Amniotic stem cell (primary cell): ENCODE measurements around the gene RETREG1.

ENCODE experiments used
- DNase-seq: peaks from one replicate; lab custom pipeline; 2025; lab: John Stamatoyannopoulos, UW

The RETREG1 gene

DNA sequence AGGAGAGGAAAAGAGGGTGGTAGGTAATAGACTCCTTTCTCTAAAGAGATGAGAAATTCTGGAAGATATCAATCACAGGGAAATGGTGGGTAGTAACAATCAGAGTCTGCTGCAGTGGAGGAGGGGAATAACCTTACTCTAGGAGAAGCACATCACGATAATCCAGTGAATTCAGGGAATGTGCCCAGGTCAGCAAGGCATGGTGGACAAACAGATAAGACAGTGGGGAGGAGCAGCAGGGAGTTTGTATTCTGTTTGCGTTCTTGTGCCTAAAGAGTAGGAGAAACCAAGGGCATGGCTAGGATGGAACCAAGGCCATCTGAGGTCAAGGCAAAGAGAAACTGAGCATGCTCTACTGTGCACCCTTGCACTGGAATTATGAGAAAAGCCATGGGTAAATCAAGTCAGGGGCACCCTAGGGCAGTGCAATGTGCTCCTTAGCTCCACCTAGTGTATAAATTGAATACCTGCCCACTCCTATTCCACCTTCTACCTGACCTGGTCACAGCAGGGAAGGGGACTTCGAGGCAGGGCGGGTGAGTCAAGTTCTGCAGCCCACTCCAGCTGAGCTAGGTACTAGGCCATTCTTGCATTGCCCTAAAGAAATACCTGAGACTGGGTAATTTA, 31.6 kb downstream of the RETREG1 start:
- no peak for DNase-seq

DNA sequence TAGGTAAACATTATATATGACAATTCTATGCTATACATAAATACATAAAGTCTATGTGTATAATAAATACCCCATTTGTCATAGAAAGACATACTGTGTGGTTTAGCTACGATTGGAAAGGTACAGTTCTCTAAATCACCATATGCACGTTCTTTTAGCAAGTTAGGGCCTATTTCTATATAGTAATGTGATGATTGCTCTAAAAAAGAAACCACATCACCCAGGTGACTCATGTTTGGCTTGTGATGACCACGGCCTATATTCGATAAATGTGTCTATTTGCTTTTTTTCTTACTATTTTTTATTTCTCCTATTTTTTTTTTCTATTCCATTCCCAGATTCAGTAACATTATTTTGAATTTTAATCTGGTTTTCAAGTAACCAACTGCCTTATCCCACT, 34.7 kb downstream of the RETREG1 start:
- no peak for DNase-seq

DNA sequence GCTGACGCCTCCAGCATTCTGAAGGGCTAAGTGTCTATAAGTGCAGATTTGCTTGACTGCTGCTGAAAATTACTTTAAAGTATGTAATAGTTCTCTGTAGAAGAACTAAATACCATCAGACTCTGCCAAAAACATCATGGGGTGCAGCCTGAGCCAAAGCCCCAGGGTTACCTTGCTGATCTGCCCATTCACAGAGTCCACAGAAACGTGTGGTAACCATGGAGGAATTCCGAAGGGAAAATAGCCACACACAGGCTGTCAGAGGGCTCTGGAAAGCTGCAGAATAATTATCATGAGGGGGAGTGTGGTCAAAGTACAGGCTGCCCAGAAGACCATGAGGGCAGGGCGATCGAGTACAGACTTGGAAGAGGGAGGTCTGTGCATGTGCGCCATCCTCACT, 36.4 kb downstream of the RETREG1 start:
- no peak for DNase-seq

DNA sequence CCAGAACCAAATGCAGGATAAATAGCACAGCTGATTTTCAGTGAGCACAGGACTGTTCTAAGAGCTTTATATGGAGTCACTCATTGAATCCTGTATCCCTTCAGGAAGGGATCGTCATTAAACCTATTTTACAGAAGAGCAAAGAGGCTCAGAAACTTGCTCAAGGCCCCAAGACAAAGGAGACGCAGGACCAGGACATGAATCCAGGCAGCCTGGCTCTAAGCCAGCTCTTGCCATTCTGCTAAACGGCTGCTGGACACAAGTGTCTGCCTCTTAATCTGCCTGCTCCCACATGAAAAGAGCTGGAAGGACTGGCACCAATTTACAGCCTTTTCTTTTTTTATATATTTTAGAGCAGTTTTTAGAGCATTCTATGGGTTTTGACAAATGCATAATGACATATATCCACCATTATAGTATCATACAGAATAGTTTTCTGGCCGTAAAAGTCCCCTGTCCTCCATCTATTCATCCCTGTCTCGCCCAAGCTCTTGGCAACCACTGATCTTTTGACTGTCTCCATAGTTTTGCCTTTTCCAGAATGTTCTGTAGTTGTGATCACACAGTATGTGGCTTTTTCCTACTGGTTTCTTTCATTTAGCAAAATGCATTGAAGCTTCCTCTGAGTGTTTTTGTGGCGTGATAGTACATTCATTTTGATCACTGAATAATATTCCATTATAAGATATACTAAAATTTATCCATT, 37.5 kb downstream of the RETREG1 start:
- no peak for DNase-seq

DNA sequence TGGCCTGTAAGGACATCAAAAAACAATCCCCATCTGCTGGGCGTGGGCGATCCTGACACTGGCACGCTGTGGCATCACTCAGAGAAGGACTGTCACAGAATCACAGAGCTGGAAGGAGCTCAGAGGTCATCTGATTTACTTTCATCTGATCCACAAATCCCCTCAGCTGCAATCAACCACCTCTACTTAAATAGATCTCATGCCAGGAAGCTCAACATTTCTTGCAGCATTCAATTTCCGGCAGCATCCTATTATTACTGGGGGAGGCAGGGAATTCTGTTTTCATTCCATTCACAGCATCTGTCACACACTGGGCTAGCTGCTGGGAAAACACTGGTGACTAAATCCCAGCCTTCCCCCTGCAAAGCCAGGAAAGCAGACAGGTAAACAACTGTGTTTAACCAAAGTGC, 38.3 kb downstream of the RETREG1 start:
- DNase-seq, result no peak

DNA sequence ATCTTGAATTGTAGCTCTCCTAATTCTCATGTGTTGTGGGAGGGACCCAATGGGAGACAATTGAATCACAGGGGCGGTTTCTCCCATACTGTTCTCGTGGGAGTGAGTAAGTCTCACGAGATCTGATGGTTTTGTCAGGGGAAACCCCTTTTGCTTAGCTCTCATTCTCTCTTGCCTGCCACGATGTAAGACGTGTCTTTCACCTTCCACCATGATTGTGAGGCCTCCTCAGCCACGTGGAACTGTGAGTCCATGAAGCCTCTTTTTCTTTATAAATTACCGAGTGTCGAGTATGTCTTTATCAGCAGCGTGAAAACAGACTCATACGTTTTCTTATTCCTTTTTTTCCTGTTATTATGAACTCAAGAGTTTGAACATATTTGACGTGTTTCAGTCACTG, 39.1 kb downstream of the RETREG1 start:
- DNase-seq, result no peak

DNA sequence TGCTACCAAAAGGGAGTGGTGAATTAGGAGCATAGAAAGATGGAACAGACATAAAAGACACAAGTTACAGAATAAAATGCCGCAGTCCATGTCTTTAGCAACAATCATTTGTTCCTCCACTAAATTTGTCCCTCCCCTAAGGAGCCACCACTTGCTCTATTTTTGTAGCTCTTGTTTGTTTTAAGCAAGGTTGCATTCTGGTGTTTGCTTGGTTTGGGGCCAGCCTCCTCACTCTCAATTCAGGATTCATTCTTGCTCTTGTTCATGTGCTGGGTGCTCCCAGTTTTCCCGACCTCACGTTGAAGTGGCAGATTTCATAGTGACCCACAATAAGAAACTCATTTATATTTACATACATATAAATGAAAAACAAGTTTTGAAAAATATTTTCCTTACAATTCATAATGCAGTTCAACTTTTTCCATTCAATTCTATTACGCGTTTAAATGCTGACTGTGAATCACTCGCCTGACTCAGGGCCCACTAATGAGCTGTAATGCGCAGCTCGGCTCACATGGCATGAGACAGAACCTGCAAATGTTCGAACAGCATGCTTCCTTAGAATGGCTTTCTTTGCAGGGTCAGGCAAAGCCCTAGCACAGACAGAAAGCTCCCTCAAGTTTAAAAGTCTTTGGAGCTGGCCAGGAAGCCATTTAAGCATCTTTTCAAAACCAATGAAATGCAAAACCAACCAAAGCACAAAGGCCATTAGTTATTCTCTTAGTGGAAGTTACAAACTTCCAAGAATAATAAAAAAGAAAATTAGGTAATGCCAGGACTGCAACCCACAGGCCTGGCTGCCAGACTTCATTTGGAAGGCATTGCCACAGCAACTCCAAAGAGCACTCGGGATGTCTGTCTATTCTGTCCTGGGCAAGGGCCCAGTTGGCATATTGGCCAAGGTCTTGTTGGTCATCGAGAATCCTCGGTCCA, 41.7 kb downstream of the RETREG1 start:
- peak; percentile 83 for DNase-seq

DNA sequence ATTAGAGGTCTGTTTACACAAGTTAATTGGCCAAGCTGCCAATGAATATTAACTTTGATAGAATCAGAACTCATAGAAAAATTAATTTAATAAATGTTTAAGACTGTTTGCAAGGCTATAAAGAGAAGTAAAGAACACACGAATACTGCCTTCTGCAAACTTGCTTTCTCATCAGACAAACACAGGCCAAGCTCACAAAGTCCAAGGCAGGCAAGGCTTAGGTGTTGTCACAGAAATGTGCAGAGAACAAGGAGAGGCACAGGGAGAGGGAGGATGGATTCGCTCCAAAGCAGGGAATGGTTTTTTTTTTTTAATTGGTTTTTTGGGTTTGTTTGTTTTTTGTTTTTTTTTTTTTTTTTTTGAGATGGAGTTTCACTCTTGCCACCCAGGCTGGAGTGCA, 43.4 kb downstream of the RETREG1 start:
- no peak for DNase-seq

DNA sequence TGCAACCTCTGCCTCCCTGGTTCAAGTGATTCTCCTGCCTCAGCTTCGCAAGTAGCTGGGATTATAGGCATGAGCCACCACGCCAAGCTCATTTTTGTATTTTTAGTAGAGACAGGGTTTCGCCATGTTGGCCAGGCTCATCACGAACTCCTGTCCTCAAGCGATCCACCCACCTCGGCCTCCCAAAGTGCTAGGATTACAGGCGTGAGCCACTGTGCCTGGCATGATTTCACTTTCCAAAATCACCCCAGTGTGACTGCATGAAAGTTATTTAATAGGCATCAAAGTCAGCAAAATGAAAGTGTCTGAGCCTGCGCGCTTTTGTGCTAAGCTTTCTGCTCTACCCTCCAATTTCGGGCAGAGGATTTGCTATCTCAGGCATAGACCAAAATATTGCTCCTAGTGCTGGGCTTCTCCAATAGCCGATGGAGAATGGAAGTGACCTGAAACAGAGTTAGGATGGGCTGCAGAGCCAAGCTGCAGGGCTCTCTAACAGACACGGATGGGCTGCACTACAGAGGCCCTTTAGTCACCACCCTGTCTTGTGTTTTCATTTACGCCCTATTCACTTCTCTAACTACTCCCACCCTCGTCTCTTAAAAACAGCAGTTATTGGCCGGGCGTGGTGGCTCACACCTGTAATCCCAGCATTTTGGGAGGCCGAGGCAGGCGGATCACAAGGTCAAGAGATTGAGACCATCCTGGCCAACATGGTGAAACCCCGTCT, 44.3 kb downstream of the RETREG1 start:
- DNase-seq, result no peak

DNA sequence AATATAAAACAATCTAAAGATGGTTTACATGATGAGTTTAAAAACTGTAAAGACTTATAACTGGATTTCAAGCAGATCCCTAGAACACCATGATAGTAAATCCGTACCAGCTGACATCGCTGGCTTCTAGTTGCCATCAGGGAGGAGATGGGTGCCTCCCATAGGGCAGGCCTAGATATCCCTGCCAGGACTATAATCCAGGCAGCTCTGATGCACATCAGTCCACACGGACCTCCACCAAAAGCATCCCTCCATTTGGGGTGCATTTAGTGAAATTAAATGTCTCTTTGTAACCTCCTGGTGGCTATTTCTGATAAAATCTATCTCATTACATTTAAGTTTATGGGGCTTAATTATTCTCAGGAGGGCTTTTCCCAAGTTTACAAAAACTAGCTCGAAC, 45.8 kb downstream of the RETREG1 start:
- DNase-seq, result no peak

DNA sequence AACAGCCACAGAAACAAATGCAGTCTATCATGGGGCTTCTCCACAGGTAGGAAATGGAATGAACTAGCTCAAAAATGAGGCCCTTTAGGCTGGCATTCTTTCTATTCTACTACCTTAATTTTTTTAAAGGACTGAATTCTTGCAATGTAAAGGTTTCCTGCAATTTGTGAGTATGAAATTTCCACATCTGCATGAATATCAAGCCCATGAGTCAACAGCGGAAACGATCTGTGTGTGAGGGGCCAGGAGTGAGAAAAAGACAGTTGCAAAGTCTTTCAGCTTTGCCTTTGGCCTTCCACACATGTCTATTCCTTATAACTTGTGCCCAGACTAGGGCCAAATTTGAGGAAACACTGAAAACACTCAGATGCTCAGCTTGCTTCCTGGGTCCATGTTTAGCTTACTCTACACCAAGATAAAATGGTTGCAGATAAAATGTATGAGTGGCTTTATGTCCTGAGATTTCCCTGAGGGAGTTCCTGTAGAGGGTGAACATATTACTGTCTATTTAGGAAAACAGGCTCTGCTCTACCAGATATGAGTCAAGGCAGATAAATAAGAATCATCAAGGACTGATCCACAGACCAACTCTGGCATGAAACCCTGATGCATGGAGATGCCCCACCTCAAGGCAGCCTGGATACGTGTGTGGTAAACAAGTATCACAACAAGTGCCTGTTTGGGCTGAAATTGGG, 46.5 kb downstream of the RETREG1 start:
- no peak for DNase-seq

DNA sequence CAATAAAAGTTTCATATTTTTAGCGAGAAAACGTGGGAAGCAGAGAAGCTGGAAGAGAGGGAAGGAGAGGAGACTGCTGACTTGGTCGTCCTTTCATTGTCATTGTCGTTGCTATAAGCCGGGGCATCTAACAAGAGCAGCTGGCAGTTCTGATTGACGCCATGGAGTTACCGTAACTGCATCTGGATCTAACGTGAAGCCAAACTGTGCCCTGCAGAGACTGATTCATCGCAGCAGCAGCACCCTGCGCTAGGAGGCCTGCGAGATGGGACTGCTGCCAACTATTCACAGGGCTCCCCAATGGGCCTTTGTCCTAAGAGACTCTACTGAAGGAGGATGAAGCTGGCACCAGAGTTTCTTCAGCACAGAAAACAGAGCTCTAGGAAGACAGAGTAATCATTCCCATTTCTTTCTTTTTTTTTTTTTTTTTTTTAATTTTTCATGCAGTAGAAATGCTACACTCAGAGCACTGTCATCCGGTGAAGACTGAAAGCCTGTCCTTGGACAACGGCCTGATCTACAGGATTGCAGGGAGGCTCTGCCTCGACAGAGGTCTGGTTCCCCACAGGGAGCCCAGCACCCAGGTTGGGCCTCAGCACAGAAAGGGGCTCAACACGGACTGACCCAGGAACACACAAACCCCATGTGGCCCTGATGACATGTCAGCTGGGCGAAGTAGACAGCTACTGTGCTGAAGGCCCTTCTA, 47.8 kb downstream of the RETREG1 start:
- DNase-seq, result no peak

DNA sequence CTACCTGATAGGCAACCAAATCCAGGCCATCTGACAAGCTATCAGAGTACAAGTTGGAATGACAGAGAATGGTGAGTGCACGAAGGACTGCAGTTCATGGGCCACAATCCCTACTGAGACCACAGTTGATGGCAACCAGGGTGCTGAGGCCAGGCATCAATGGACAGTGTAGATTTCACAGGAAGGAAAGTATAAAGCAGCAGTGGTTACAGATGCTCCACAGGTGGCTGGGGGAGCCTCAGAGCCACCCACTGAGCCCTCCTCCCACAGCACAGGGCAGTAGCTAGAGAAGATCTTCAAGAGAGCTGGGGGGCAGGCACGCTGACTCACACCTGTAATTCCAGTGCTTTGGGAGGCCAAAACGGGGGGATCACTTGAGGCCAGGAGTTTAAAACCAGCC, 49.4 kb downstream of the RETREG1 start:
- no peak for DNase-seq

DNA sequence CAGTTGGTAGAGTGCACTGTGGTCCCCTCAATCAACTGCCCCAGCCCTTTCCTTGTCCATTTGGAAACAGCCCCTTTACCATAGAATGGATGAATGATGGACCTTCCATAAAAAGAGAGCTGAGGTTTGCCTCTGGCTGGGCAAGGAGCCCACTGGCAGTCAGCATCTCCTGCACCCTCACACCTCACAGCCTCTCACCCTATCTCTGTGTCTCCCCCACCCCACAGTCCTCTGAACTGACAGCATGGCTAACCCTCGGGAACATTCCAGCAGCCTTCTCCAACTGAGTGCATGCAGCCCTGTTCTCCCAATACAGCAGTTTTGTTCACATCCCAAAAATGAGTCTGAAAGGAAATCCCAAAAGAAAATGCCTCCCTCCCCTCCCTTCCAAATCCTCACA, 51.7 kb downstream of the RETREG1 start:
- no peak for DNase-seq

DNA sequence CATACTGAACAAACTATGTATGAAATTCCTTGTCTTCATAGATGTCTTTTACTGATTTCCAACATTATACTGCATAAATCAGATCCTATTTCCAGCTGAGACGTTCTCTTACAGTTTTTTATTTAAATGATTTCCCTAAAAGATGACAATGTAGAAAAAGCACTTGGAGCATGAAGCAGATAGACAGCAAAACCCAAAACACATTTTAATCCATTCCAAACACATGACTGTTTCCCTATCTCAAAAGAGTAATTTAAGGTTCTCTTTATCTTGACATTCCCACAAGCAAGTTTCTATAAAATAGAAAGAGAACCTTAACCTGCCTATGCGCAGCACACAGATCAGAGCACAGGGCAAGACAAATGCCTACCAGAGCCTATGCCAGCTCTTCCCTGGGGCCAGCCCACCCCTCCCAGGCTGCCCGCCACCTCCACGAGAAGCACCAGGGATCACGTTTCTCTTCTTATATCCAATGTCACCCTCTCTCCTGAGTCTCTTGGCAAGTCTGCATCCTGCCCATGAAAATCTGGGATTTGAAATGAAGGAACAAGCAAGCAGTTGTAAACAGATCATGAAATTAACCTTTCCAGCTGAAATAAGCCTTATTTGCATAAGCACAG, 52.4 kb downstream of the RETREG1 start:
- no peak for DNase-seq

DNA sequence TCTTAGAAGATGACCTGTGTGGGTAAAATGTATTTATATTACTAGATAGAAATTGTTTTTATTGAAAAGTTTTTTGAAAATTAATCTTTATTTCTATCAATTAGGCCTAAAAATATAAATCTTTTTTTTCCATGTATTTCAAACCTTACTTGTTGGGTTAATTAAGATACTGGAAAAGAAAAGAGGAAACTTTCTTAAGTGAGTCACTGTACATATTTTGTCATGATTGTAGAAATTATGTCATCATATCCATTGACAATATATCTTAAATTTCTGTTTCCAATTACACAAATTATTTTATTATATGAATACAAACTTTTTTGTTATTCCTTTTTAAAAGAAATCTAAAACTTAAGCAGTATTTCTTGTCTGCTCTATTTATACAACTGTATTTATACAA, 53.1 kb downstream of the RETREG1 start:
- no peak for DNase-seq

DNA sequence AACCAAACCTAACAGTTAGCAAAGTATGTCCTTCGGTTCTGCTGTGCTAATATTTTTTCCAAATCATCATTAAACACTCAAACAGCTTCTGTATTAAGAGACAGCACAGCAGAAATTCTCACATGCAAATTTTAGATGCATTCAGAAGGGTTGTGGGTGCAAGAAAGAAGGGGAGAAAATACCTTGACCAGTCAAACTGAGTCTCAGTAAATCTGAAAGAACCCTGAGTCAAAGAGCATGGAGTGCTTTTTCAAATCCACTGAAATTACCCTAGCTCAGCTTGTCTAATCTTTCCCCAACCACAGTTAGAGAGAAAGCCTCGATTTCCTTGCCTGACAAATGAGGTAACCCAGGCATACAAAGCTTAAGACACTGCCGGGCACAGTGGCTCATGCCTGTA, 55.1 kb downstream of the RETREG1 start:
- DNase-seq, result no peak

DNA sequence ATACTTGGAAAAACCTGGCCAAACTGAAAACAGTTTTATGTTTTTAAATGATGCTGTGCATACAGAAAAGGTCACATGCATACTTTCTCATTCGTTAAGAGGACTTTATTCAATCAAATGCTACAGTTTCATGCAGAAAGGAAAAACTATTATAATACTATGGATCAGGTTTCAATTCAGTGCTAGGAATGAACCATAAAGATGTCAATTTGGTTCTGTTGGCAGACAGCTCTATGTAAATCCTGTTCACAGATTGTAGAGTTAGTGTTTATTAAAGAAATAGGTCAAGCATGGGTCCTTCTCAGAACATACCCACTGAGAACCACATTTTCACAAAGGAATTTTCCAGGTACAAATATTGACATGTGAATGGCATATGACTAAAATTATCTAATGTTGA, 57.1 kb downstream of the RETREG1 start:
- no peak for DNase-seq

DNA sequence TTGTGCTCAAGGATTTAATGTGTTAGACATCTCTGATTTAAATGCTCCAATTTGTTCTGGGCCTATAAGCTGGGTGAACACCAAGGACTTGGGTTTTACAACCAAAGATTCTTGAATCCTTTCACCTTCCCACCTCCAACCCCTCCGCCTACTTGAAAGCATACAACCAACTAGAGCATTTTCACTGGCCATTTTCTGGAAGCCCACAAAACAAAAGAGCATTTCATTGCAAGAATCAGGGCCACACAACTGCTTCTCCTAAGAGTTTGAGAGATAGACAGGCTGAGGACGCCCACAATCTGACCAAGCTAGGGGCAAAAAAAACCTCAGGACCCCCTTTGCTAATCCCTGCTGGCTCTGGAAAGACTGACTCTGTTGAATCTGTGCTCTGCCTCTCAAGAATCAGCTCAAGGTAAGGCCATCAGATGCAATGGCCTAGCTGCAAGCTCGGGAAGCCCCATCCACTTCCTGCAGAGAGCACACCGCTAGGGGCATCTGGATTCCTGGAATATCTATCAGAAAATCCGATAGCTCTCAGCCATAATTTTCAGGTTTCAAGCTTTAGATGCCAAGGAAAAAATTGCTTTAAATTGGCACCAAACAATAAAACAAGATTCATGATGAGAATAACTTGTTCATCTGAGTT, 57.7 kb downstream of the RETREG1 start:
- no peak for DNase-seq

DNA sequence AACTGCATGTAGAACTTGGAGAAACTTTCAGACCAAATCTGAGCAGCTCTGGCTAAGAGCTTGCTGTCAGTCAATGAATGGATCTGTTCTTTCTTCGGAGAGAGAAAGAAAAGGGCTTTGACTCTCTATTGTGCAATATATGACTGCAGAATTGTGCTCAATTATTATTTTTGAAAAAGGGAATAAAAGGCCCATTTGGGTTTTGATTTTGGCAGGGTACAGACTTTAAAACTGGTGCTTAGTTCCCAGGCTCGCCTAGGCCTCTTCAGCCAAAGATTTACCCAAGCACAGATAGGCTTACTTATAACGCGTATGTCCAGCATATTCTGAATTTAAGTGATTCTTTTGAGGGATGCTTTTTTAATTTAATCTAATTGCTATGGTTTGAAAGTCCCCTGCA, 59.3 kb downstream of the RETREG1 start:
- no peak for DNase-seq
